ENCODE data around the gene ZNF638. TPM values are rescaled to one million over a fixed set of nuclear protein-coding genes. Genes with fewer than 3 reads are reported as not detected.

ZNF638 gene
- total RNA-seq, 2 donors from 2014 or later = 196 to 208 TPM

- no peak for DNase-seq
- TF ChIP-seq, protein P1, sequence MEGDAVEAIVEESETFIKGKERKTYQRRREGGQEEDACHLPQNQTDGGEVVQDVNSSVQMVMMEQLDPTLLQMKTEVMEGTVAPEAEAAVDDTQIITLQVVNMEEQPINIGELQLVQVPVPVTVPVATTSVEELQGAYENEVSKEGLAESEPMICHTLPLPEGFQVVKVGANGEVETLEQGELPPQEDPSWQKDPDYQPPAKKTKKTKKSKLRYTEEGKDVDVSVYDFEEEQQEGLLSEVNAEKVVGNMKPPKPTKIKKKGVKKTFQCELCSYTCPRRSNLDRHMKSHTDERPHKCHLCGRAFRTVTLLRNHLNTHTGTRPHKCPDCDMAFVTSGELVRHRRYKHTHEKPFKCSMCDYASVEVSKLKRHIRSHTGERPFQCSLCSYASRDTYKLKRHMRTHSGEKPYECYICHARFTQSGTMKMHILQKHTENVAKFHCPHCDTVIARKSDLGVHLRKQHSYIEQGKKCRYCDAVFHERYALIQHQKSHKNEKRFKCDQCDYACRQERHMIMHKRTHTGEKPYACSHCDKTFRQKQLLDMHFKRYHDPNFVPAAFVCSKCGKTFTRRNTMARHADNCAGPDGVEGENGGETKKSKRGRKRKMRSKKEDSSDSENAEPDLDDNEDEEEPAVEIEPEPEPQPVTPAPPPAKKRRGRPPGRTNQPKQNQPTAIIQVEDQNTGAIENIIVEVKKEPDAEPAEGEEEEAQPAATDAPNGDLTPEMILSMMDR (conservative IDR thresholded peaks at IDR 0.05) = no peak
- Histone ChIP-seq H3K4me3 (ENCODE audit: low read length) (peak overlapping the region; percentile 82), H3K4me1 (ENCODE audit: control insufficient read depth, insufficient read depth, low read length) (no peaks in the 10 kb centered on the region), H3K27me3 (ENCODE audit: control insufficient read depth, insufficient read depth, low read length, poor library complexity, severe bottlenecking) (peaks cover 67% of the 10 kb centered on the region), H3K9me3 (ENCODE audit: control insufficient read depth, low read length) (no peaks in the 10 kb centered on the region), H3K9ac (ENCODE audit: extremely low read depth, low read length, poor library complexity, severe bottlenecking) (no peak overlapping the region), H3K36me3 (ENCODE audit: control insufficient read depth, insufficient read depth, low read length) (no peaks in the 10 kb centered on the region), H3K27ac (ENCODE audit: low read depth, low read length) (no peak overlapping the region)
- peaks cover 38% of the 10 kb centered on the region for H3K27me3 Mint-ChIP-seq (ENCODE audit: insufficient read depth)
- no peaks in the 10 kb centered on the region for H3K36me3 Mint-ChIP-seq (ENCODE audit: low read depth)
- H3K4me3 Mint-ChIP-seq = no peak overlapping the region
- WGBS, 2 experiments (ENCODE audit: insufficient coverage in 1 of 2, insufficient read length in 1 of 2) = 11 to 18% methylated on average over 14 to 23 of the region's 23 CpGs
- peaks cover 12% of the 10 kb centered on the region for H3K4me1 Mint-ChIP-seq
- H3K9me3 Mint-ChIP-seq = no peaks in the 10 kb centered on the region
- no peak overlapping the region for H3K27ac Mint-ChIP-seq
Observed at GRCh38 chr2:71465961-71466300, 134.3 kb downstream of the ZNF638 start.

DNA sequence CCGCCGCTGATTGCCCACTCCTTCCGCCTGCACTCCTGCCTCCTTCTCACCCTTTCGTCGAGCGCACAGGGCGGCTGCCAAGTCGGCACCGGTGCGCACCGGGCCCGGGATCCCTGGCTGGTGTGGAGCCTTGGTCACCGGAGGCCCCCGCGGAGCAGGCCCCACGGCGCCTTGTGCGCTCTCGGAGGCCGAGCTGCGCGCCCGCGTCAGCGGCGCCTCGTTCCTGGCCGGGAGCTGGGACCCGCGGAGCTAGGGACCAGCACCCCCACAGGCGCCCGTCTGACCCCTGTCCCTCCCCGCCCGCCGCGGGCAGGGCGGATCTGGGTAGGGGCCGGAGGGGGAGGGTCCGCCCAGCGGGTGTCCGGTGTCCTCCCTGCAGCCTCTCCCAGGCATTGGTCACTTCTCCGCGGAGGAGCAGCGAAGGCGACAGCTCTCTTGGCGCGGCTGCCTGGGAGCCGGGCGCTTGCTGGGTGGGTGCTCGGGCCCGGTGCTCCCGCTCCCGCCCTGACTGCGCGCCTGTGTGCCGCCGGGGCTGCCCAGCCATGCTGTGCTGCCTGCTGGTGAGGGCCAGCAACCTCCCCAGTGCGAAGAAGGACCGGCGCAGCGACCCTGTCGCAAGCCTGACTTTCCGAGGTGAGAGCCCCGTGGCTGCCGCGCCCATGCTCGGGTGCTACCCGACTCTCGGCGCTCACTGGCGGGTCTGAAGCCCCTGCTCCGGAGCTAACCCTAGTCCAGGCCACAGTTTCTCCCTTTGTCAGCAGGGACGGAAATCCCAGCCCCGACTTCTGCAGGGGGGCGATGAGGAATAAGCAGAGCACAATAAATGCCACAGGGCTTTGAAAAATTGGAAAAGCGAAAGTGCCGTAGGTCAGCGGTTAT, 135.0 kb downstream of the ZNF638 start:
- H3K27ac Mint-ChIP-seq = no peak overlapping the region
- Histone ChIP-seq H3K4me3 (ENCODE audit: low read length) (peak overlapping the region; percentile 82), H3K9ac (ENCODE audit: extremely low read depth, low read length, poor library complexity, severe bottlenecking) (no peak overlapping the region), H3K9me3 (ENCODE audit: control insufficient read depth, low read length) (no peaks in the 10 kb centered on the region), H3K36me3 (ENCODE audit: control insufficient read depth, insufficient read depth, low read length) (no peaks in the 10 kb centered on the region), H3K27me3 (ENCODE audit: control insufficient read depth, insufficient read depth, low read length, poor library complexity, severe bottlenecking) (peaks cover 67% of the 10 kb centered on the region), H3K4me1 (ENCODE audit: control insufficient read depth, insufficient read depth, low read length) (no peaks in the 10 kb centered on the region), H3K27ac (ENCODE audit: low read depth, low read length) (no peak overlapping the region)
- DNase-seq = peak; percentile 84
- 1 to 2% methylated on average over 22 to 78 of the region's 78 CpGs for WGBS, 2 experiments (ENCODE audit: insufficient coverage in 1 of 2, insufficient read length in 1 of 2)
- H3K27me3 Mint-ChIP-seq (ENCODE audit: insufficient read depth) = peaks cover 38% of the 10 kb centered on the region
- no peak overlapping the region for H3K4me3 Mint-ChIP-seq
- peaks cover 6% of the 10 kb centered on the region for H3K4me1 Mint-ChIP-seq
- TF ChIP-seq, protein P1 (conservative IDR thresholded peaks at IDR 0.05) = no peak
- H3K9me3 Mint-ChIP-seq = no peaks in the 10 kb centered on the region
- H3K36me3 Mint-ChIP-seq (ENCODE audit: low read depth) = no peaks in the 10 kb centered on the region

DNA sequence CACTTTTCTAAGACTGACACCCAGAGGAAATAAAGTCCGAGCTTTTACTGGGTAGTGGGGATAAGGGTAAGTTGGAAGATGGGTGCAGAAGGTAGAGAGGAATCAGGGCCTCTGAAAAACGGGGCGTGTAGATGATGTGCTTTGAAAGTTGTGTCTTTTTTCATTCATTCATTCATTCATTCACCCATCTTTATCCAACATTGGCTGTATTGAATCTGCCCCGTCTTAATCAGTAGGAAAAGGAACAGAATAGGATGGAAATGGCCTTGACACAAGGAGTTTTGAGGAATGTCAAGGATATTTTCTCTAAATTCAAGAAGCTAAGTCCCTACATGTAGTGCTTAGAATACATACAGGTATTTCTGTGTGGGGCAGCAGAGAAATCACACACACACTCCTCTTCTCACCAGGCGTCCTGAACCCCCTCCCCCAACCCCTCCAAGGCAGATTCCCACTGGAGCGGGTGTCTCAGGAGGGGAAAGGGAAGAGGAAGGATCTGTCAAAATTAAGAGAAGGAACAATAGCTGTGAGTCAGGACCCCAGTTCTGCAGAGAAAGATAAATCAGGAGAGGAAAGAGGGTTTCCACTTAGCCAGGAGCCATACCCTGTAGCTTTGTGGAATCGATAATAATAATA, 135.7 kb downstream of the ZNF638 start:
- Mint-ChIP-seq H3K27me3 (ENCODE audit: insufficient read depth) (peaks cover 38% of the 10 kb centered on the region), H3K4me3 (no peak overlapping the region), H3K4me1 (peaks cover 6% of the 10 kb centered on the region), H3K9me3 (no peaks in the 10 kb centered on the region), H3K36me3 (ENCODE audit: low read depth) (no peaks in the 10 kb centered on the region), H3K27ac (no peak overlapping the region)
- TF ChIP-seq, protein P1 (conservative IDR thresholded peaks at IDR 0.05) = no peak
- Histone ChIP-seq H3K9ac (ENCODE audit: extremely low read depth, low read length, poor library complexity, severe bottlenecking) (no peak overlapping the region), H3K4me3 (ENCODE audit: low read length) (peak overlapping the region; percentile 82), H3K27me3 (ENCODE audit: control insufficient read depth, insufficient read depth, low read length, poor library complexity, severe bottlenecking) (peaks cover 67% of the 10 kb centered on the region), H3K27ac (ENCODE audit: low read depth, low read length) (no peak overlapping the region), H3K4me1 (ENCODE audit: control insufficient read depth, insufficient read depth, low read length) (no peaks in the 10 kb centered on the region), H3K36me3 (ENCODE audit: control insufficient read depth, insufficient read depth, low read length) (no peaks in the 10 kb centered on the region), H3K9me3 (ENCODE audit: control insufficient read depth, low read length) (no peaks in the 10 kb centered on the region)
- DNase-seq = peak; percentile 36
- WGBS, 2 experiments (ENCODE audit: insufficient coverage in 1 of 2, insufficient read length in 1 of 2) = 43 to 53% methylated on average over 3 to 4 of the region's 7 CpGs
